ACHN (cell line): ENCODE results near the gene NMRAL1.

ENCODE experiments used
- DNase-seq: peaks from one replicate; pipeline ENCODE4 v3.0.0-alpha.2; 2015
- in situ Hi-C: cut with HindIII; loops from 2 replicates; pipeline ENCODE4 v1.10.0; 2017; ENCODE audit warnings: low sequenced_read_pairs, low pct_ligation_motif_present, low pct_unique_long_range_greater_than_20kb

Gene NMRAL1

GRCh38 chr16:4507588-4508345, 33.3 kb upstream of the NMRAL1 start:
- in situ Hi-C loops, result no loop called here
- no peak for DNase-seq

- in situ Hi-C loops, result no loop called here
- peak; percentile 79 for DNase-seq
These were observed 32.0 kb upstream of the NMRAL1 start for GRCh38 chr16:4506450-4506849.

GRCh38 chr16:4505356-4506147, 31.1 kb upstream of the NMRAL1 start:
- in situ Hi-C loops, result no loop called here
- no peak for DNase-seq

- in situ Hi-C loops, result no loop called here
- peak; percentile 63 for DNase-seq
These were observed 26.6 kb upstream of the NMRAL1 start for GRCh38 chr16:4501071-4501478.

GRCh38 chr16:4500272-4500671, 25.8 kb upstream of the NMRAL1 start:
- in situ Hi-C loops, result no loop called here
- DNase-seq, result peak; percentile 94

GRCh38 chr16:4499196-4499555, 24.8 kb upstream of the NMRAL1 start:
- in situ Hi-C loops, result no loop called here
- DNase-seq, result no peak

GRCh38 chr16:4498546-4499195, 24.2 kb upstream of the NMRAL1 start:
- in situ Hi-C loops, result no loop called here
- DNase-seq, result peak; percentile 62

- in situ Hi-C loops, result no loop called here
- DNase-seq, result peak; percentile 56
These were observed 21.9 kb upstream of the NMRAL1 start for GRCh38 chr16:4496305-4496704.

- in situ Hi-C loops, result no loop called here
- no peak for DNase-seq
These were observed 21.3 kb upstream of the NMRAL1 start for GRCh38 chr16:4495766-4496165.

- DNase-seq, result peak; percentile 93
- in situ Hi-C loops, result no loop called here
These were observed 20.5 kb upstream of the NMRAL1 start for GRCh38 chr16:4494746-4495490.

GRCh38 chr16:4491898-4492297, 17.5 kb upstream of the NMRAL1 start:
- in situ Hi-C loops, result no loop called here
- DNase-seq, result no peak

GRCh38 chr16:4489030-4489429, 14.6 kb upstream of the NMRAL1 start:
- peak; percentile 92 for DNase-seq
- in situ Hi-C loops, result no loop called here

GRCh38 chr16:4488499-4488967, 14.1 kb upstream of the NMRAL1 start:
- in situ Hi-C loops, result no loop called here
- no peak for DNase-seq

- in situ Hi-C loops, result no loop called here
- DNase-seq, result peak; percentile 72
These were observed 13.6 kb upstream of the NMRAL1 start for GRCh38 chr16:4487955-4488498.

GRCh38 chr16:4486126-4486893, 11.9 kb upstream of the NMRAL1 start:
- DNase-seq, result no peak
- in situ Hi-C loops, result no loop called here

- no peak for DNase-seq
- in situ Hi-C loops, result no loop called here
These were observed 7.5 kb upstream of the NMRAL1 start for GRCh38 chr16:4481963-4482362.

GRCh38 chr16:4481526-4481925, 7.1 kb upstream of the NMRAL1 start:
- in situ Hi-C loops, result no loop called here
- no peak for DNase-seq

GRCh38 chr16:4477966-4478365, 3.5 kb upstream of the NMRAL1 start:
- in situ Hi-C loops, result no loop called here
- DNase-seq, result peak; percentile 75
